Right ventricle myocardium superior (tissue), 1 donor: Measurements from ENCODE around the gene NPEPL1. TPM values are rescaled to one million over a fixed set of nuclear protein-coding genes. Genes with fewer than 3 reads are reported as not detected.

Source experiments
- ATAC-seq: fragments of 200-7000 bp; cut with Tn5 transposase; one replicate; pipeline ENCODE4 v1.9.1; 2020; ENCODE audit warnings: mild to moderate bottlenecking; ENCODE audit not compliant: poor library complexity
- DNase-seq: peaks from one replicate; pipeline ENCODE4 v3.0.0-alpha.2; 2020
- intact Hi-C: fragments of 100-400 bp; cut with DNase I; formaldehyde crosslinking; loops from one replicate; pipeline ENCODE4 v1.11.2; 2022
- total RNA-seq: library from RNA; stranded (reverse); fragmentation: NEBNext Ultra II Directional; extraction: Animal tissue kit (Norgen Biotek cat#: 25700); gene quantifications from one replicate; pipeline ENCODE4 v1.2.1, GENCODE V29; 2021
- donor health status: DM: no; HTN: yes; CAD: no; lungs with severe emphysema.

Gene NPEPL1
- total RNA-seq, 1 donor from 2014 or later = 24.4 TPM

GRCh38 chr20:58697201-58697866 is 4.7 kb downstream of the NPEPL1 start:
- DNase-seq (peak; percentile 35), ATAC-seq (no peak)
- intact Hi-C loops = no loop called here

DNA sequence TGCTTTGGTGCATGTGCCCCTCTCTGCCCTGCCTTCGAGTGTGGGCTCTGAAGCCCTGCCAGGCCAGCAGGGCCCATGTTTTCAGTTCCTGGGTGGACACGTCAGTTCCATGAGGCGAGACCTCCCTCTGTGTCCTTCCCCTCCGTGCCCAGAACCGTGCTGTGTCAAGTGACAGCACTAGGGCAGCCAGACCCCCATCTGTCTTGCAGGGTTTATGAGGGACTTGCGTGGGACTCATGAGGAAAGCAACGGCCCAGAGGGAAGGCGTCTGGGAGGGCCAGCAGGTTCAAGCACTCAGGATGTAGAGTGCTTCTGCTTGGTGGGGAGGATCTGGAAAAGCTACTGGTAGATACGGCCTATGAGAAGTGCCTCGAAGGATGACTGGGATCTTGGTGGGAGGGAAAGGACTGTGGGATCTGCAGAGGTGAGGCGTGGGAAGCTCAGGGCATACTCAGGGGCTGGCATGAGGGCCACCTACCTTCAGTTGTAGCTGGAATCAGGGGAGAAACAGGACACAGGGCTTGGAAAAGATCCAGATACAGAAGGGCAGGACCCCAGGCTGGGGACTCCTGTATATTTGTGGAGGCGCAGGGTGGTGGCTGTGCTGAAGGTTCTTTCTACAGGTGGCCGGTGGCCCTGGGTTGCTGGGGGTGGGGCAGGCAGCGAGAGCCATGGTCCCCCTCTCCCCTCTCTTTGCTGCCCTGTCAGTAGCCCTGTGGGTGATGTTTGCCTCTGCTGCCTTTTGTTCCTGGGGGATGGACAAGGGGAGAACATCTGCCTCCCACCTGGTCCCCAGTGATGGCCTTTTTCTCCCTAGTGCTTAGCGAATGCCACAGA is 5.5 kb downstream of the NPEPL1 start:
- no peak for ATAC-seq
- DNase-seq = peak; percentile 24
- intact Hi-C loops = no loop called here

GRCh38 chr20:58698741-58699622 is 6.4 kb downstream of the NPEPL1 start:
- intact Hi-C loops = no loop called here
- peak; percentile 66 for ATAC-seq
- DNase-seq = peak; percentile 60

- ATAC-seq (peak; percentile 29), DNase-seq (peak; percentile 53)
- intact Hi-C loops = no loop called here
These were observed 7.1 kb downstream of the NPEPL1 start for GRCh38 chr20:58699623-58700107.

- intact Hi-C loops = no loop called here
- DNase-seq = peak; percentile 42
- no peak for ATAC-seq
These were observed 7.7 kb downstream of the NPEPL1 start for GRCh38 chr20:58700121-58700821.

- intact Hi-C loops = no loop called here
- no peak for ATAC-seq
- peak; percentile 45 for DNase-seq
These were observed 8.2 kb downstream of the NPEPL1 start for GRCh38 chr20:58700823-58701222.

DNA sequence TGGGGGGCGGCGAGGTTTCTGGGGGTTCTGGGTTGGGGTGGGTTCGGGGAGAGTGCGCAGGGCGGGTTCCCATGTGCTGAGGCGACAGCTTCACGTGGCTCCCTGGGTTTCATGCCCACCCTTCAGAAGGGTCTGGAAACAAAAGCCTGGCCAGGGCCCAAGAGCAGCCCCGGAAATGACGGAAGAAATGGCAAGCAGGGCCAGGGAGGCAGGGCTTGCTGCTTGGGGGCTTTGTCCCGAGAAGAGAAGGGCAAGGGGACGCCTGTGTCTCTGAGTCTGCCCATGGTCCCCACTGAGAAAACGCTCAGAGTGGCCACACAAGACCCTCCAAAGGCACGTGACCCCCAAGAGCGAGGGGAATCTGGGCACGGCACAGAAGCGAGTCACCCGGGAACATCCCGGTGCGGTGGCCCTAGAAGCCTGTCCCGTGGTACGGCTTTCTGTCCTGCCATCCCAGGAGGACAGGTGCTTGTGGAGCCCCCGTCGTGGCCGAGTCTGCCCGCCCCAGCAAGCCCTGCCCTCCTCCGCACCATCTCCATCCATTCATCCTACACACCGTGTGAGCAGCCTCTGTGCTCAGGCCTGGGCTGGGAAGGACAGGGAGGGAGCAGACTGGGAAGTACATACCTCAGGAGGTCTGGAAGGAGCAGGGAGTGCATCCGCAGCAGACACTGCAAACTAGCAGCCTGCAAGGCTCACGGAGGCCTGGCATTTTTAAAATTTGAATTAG is 9.0 kb downstream of the NPEPL1 start:
- ATAC-seq (no peak), DNase-seq (peak; percentile 30)
- intact Hi-C loops = no loop called here

DNA sequence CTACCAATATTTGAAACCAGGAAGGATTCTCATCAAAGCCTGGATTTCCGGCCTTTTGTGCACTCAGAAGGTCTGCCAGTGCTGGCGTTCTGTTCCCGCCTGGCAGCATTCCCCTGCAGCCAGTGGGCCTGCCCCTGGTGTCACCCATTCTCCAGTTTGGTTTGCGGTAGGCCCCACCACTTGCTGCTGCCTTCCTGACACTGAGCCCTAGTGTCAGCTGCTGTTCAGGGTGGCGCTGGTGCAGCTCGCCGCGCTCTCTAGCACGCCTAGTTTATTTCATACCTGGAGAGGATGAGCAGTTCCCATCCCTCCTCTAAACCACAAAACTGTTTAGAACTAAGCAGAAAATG is 9.5 kb downstream of the NPEPL1 start:
- peak; percentile 30 for DNase-seq
- ATAC-seq = no peak
- intact Hi-C loops = no loop called here

GRCh38 chr20:58702859-58703648 is 10.5 kb downstream of the NPEPL1 start:
- DNase-seq (peak; percentile 18), ATAC-seq (no peak)
- intact Hi-C loops = no loop called here

GRCh38 chr20:58703765-58704371 is 11.3 kb downstream of the NPEPL1 start:
- intact Hi-C loops = no loop called here
- ATAC-seq = no peak
- DNase-seq = no peak

DNA sequence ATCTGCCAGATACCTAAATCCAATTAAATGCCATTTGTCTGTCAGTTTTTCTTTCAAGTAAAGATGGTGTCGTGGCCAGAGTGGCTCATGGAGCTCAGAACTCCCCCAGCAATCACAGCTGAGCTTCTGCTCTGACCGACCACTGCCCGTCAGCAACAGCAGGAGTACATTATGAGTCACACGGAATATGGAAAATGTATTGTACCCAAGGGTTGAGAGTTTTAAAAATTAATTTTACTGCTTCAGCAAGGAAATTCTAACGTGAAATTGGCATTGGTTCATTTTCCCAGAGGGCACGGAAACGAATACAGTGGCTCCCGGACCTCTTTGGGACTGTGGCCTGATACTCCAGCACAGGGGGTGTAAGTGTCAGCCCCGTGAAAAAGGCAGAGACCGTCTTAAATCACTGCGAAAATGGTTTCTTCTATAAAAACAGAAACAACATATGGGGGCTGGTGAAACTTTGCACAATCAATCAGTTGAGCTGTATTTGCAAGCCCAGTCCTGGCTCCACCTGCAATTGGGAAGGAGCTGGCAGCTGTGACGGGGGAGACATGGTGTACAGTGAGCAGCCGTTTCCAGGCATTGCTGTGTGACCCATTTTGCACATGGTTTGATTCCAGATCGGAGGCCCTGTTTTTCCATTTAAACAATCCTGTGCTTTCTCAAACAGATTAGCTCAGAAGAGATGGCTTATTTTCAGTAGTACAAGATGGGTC is 12.8 kb downstream of the NPEPL1 start:
- ATAC-seq = no peak
- intact Hi-C loops = no loop called here
- no peak for DNase-seq

GRCh38 chr20:58706150-58706892 is 13.7 kb downstream of the NPEPL1 start:
- intact Hi-C loops = no loop called here
- DNase-seq = peak; percentile 9

DNA sequence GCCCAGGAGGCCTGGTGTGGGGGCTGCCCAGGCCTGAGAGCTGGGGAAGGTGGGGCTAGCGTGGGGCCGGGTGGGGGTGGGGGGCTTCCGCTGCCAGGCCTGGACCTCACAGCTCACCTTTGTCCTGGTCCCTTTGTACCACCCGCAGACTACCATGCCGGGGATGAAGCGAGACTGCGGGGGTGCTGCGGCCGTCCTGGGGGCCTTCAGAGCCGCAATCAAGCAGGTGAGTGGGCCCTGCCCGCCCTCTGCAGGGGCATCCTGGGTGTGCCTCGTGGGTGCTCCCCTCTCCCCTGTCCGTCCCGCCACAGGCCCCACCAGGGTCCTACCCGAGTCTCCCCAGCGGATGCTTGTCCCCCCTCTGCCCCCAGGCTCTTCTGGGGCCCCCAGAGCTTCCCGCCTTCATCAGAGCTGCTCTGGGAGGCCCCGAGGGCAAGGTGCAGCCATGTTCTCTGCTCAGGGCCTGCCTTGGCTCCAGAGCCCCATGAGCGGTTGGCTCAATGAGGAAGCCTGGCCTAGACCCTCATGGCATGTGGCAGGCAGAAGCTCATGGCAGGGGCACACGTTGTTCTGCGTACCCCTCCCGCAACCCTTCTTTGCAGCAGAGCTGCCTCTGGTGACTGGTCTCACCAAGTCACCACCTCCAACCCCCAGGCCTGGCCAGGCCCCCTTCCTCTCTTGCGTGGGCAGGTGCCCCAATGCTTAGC is 14.5 kb downstream of the NPEPL1 start:
- intact Hi-C loops = no loop called here
- no peak for ATAC-seq
- DNase-seq = peak; percentile 24

More at GRCh38 chr20:58706150-58706892, 13.7 kb downstream of the NPEPL1 start:
- ATAC-seq = no peak

GRCh38 chr20:58707770-58708169 is 15.2 kb downstream of the NPEPL1 start:
- intact Hi-C loops = no loop called here
- DNase-seq (peak; percentile 10), ATAC-seq (no peak)
